Chondrocyte (in vitro differentiated cells): Measurements from ENCODE around the gene DIS3L2. TPM values are rescaled to one million over a fixed set of nuclear protein-coding genes. Genes with fewer than 3 reads are reported as not detected.

Source experiments
- DNase-seq: peaks from one replicate; pipeline ENCODE4 v3.0.0; 2021; ENCODE audit warnings: mixed read lengths, low spot score
- H3K27ac Mint-ChIP-seq: one replicate; pipeline ENCODE4 v1.8.0; 2021; ENCODE audit warnings: mild to moderate bottlenecking, moderate library complexity, mixed read lengths; ENCODE audit not compliant: unreplicated experiment
- H3K27me3 Mint-ChIP-seq: 2 replicates; pipeline ENCODE4 v1.8.0; 2021; ENCODE audit warnings: low read depth, mixed read lengths
- H3K36me3 Mint-ChIP-seq: 2 replicates; pipeline ENCODE4 v1.8.0; 2021; ENCODE audit warnings: low read depth, mixed read lengths
- H3K4me1 Mint-ChIP-seq: 2 replicates; pipeline ENCODE4 v1.8.0; 2021; ENCODE audit warnings: low read depth, mild to moderate bottlenecking, mixed read lengths
- H3K4me3 Mint-ChIP-seq: one replicate; pipeline ENCODE4 v1.8.0; 2021; ENCODE audit warnings: mild to moderate bottlenecking, moderate library complexity, mixed read lengths; ENCODE audit not compliant: unreplicated experiment
- H3K9me3 Mint-ChIP-seq: 2 replicates; pipeline ENCODE4 v1.8.0; 2021; ENCODE audit warnings: low read depth, mixed read lengths
- CTCF ChIP-seq: fragments of 200-600 bp; sonication (generic); IDR thresholded peaks from 2 replicates; pipeline ENCODE4 v1.5.0; 2021; ENCODE audit warnings: antibody characterized with exemption, mild to moderate bottlenecking, moderate library complexity
- total RNA-seq: library from RNA; stranded (reverse); gene quantifications from 3 replicates; pipeline ENCODE4 v1.2.1, GENCODE V29; 2021

DIS3L2 gene
- total RNA-seq, 1 donor from 2014 or later, result 17.5 TPM

- no peak for TF ChIP-seq CTCF
- no peak for DNase-seq
- Mint-ChIP-seq H3K9me3 (no peaks in the 10 kb centered on the region), H3K27me3 (no peaks in the 10 kb centered on the region), H3K36me3 (peaks cover 7% of the 10 kb centered on the region), H3K27ac (no peak overlapping the region), H3K4me3 (no peak overlapping the region), H3K4me1 (no peaks in the 10 kb centered on the region)
Observed at GRCh38 chr2:232043966-232044365, 82.5 kb downstream of the DIS3L2 start.

DNA sequence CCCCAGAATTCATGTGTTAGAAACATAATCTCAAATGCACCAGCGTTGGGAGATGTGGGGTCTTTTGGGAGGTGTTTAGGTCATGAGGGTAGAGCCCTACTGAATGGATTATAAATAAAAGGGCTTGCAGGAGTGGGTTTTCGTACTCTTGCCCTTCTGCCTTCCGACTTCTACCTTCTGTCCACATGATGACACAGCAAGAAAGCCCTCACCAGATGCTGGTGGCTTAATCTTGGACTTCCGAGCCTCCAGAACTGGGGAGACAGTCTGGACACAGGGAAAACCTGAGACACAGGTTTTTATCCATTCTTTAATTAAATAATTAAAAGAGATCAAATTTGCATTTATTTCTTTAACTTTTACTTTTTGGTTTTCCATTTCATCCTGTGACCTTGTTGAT is 87.8 kb downstream of the DIS3L2 start:
- Mint-ChIP-seq H3K4me3 (no peak overlapping the region), H3K36me3 (peaks cover 7% of the 10 kb centered on the region), H3K4me1 (no peaks in the 10 kb centered on the region), H3K27ac (no peak overlapping the region), H3K27me3 (no peaks in the 10 kb centered on the region), H3K9me3 (no peaks in the 10 kb centered on the region)
- DNase-seq, result no peak
- TF ChIP-seq CTCF, result no peak

- no peaks in the 10 kb centered on the region for H3K4me1 Mint-ChIP-seq
- H3K27me3 Mint-ChIP-seq, result no peaks in the 10 kb centered on the region
- no peaks in the 10 kb centered on the region for H3K36me3 Mint-ChIP-seq
- H3K9me3 Mint-ChIP-seq, result no peaks in the 10 kb centered on the region
- H3K27ac Mint-ChIP-seq, result no peak overlapping the region
- no peak overlapping the region for H3K4me3 Mint-ChIP-seq
- no peak for TF ChIP-seq CTCF
- no peak for DNase-seq
Observed at GRCh38 chr2:232052591-232052990, 91.1 kb downstream of the DIS3L2 start.

GRCh38 chr2:232053777-232054176 is 92.3 kb downstream of the DIS3L2 start:
- no peak for TF ChIP-seq CTCF
- no peaks in the 10 kb centered on the region for H3K9me3 Mint-ChIP-seq

GRCh38 chr2:232058063-232058877 is 96.8 kb downstream of the DIS3L2 start:
- Mint-ChIP-seq H3K4me1 (no peaks in the 10 kb centered on the region), H3K4me3 (no peak overlapping the region), H3K36me3 (peaks cover 2% of the 10 kb centered on the region), H3K27ac (no peak overlapping the region), H3K27me3 (no peaks in the 10 kb centered on the region), H3K9me3 (peaks cover 6% of the 10 kb centered on the region)
- DNase-seq, result no peak
- no peak for TF ChIP-seq CTCF

More at GRCh38 chr2:232053777-232054176, 92.3 kb downstream of the DIS3L2 start:
- Mint-ChIP-seq H3K27me3 (no peaks in the 10 kb centered on the region), H3K4me3 (no peak overlapping the region), H3K4me1 (no peaks in the 10 kb centered on the region), H3K36me3 (no peaks in the 10 kb centered on the region), H3K27ac (no peak overlapping the region)
- DNase-seq, result no peak
